Small intestine (tissue), 7 donors: ENCODE data around the gene REPIN1. TPM values are rescaled to one million over a fixed set of nuclear protein-coding genes. Genes with fewer than 3 reads are reported as not detected.
A peak's percentile ranks its signal among the peaks of the same experiment; 100 is the strongest.

Source experiments
- DNase-seq, 2 donors: peaks; one replicate each; pipeline versions ENCODE4 v3.0.0 to v3.0.0-alpha.2; 2013
- FAIRE-seq: peaks from 2 replicates; lab custom pipeline; 2012; peaks lifted over from hg19 to GRCh38; lab: Jason Lieb, UNC
- H3K27ac ChIP-seq, 3 donors: one replicate each; pipeline ENCODE4 v1.5.1; 2013; ENCODE audit warnings: low read length in 2 of 3, mild to moderate bottlenecking in 2 of 3, control low read depth in 1 of 3, inconsistent platforms in 1 of 3, low read depth in 1 of 3, moderate library complexity in 1 of 3
- H3K27me3 ChIP-seq, 3 donors: one replicate each; pipeline ENCODE4 v1.6.1; 2013; ENCODE audit warnings: low read length in 3 of 3, inconsistent platforms in 1 of 3; ENCODE audit not compliant: control insufficient read depth in 3 of 3, insufficient read depth in 3 of 3
- H3K36me3 ChIP-seq, 3 donors: one replicate each; pipeline ENCODE4 v1.6.1; 2013; ENCODE audit warnings: low read length in 3 of 3, inconsistent platforms in 1 of 3, low read depth in 1 of 3, mild to moderate bottlenecking in 1 of 3, moderate library complexity in 1 of 3; ENCODE audit not compliant: control insufficient read depth in 3 of 3, insufficient read depth in 2 of 3
- H3K4me1 ChIP-seq, 3 donors: one replicate each; pipeline ENCODE4 v1.6.1; 2013; ENCODE audit warnings: low read length in 2 of 3, inconsistent platforms in 1 of 3, low read depth in 1 of 3, mild to moderate bottlenecking in 1 of 3, moderate library complexity in 1 of 3; ENCODE audit not compliant: control insufficient read depth in 3 of 3, insufficient read depth in 2 of 3
- H3K4me3 ChIP-seq, 3 donors: one replicate each; pipeline ENCODE4 v1.5.1; 2013; ENCODE audit warnings: low read length in 3 of 3, control low read depth in 1 of 3, inconsistent platforms in 1 of 3, low read depth in 1 of 3, mild to moderate bottlenecking in 1 of 3, moderate library complexity in 1 of 3
- H3K9me3 ChIP-seq, 2 donors: one replicate each; pipeline ENCODE4 v1.6.1; 2013; ENCODE audit warnings: low read depth in 1 of 2, low read length in 1 of 2; ENCODE audit not compliant: control insufficient read depth in 2 of 2, insufficient read depth in 1 of 2
- WGBS, 3 donors: extraction: QIAGEN DNeasy Blood & Tissue Kit; methylation state at CpG; one replicate each; pipeline ENCODE4 v1.1.7; 2013; 5-methylcytosine and 5-hydroxymethylcytosine counted together
- polyA plus RNA-seq, 4 donors: library from polyadenylated mRNA; stranded (reverse) in 3 of 4; unstranded in 1 of 4; fragments of 200-250 nt in 3 of 4; fragments of 120-200 nt in 1 of 4; gene quantifications; one replicate each; pipeline versions ENCODE4 v1.2.1 to v1.2.3, GENCODE V29; 2013
- donor health status: healthy with polysubstance abuse.
- donor health status: control.
- donor health status: control.
- donor health status: Bipolar disorder and iron deficiency.
- donor health status: healthy.

Gene REPIN1
- polyA plus RNA-seq, 4 donors = 46.5 to 138 (median 78.0) TPM

- Histone ChIP-seq H3K27ac (no peak overlapping the region), H3K27me3 (no peaks in the 10 kb centered on the region), H3K9me3 (no peaks in the 10 kb centered on the region), H3K4me1 (no peaks in the 10 kb centered on the region), H3K4me3 (no peak overlapping the region), H3K36me3 (peaks cover 0 to 41% (median 0%) of the 10 kb centered on the region in 3 donors)
- 91 to 96% (median 94%) methylated on average over 11 of the region's 11 CpGs for WGBS, 3 donors
- no peak for DNase-seq
- FAIRE-seq = no peak
Observed at GRCh38 chr7:150413640-150414081, 45.0 kb downstream of the REPIN1 start.

GRCh38 chr7:150415161-150416153 is 46.8 kb downstream of the REPIN1 start:
- DNase-seq = peak in 1 of 2 donors; percentile 17
- Histone ChIP-seq H3K4me1 (no peaks in the 10 kb centered on the region), H3K27me3 (no peaks in the 10 kb centered on the region), H3K27ac (no peak overlapping the region), H3K4me3 (no peak overlapping the region), H3K9me3 (no peaks in the 10 kb centered on the region), H3K36me3 (peaks cover 0 to 25% (median 0%) of the 10 kb centered on the region in 3 donors)
- WGBS, 3 donors = 88 to 92% (median 90%) methylated on average over 18 to 19 of the region's 19 CpGs
- no peak for FAIRE-seq

GRCh38 chr7:150417239-150417638 is 48.6 kb downstream of the REPIN1 start:
- 94 to 96% (median 95%) methylated on average over 10 of the region's 10 CpGs for WGBS, 3 donors
- Histone ChIP-seq H3K27me3 (no peaks in the 10 kb centered on the region), H3K36me3 (peaks cover 0 to 9% (median 0%) of the 10 kb centered on the region in 3 donors), H3K4me1 (no peaks in the 10 kb centered on the region), H3K4me3 (no peak overlapping the region), H3K27ac (no peak overlapping the region), H3K9me3 (no peaks in the 10 kb centered on the region)
- DNase-seq = no peak
- no peak for FAIRE-seq

GRCh38 chr7:150417863-150418262 is 49.2 kb downstream of the REPIN1 start:
- Histone ChIP-seq H3K4me1 (no peaks in the 10 kb centered on the region), H3K4me3 (no peak overlapping the region), H3K27ac (no peak overlapping the region), H3K36me3 (peaks cover 0 to 8% (median 0%) of the 10 kb centered on the region in 3 donors), H3K27me3 (no peaks in the 10 kb centered on the region), H3K9me3 (no peaks in the 10 kb centered on the region)
- DNase-seq (no peak), FAIRE-seq (no peak)
- WGBS, 3 donors = 92 to 93% (median 93%) methylated on average over 6 of the region's 6 CpGs

GRCh38 chr7:150420242-150420641 is 51.6 kb downstream of the REPIN1 start:
- no peaks in the 10 kb centered on the region for H3K27me3 ChIP-seq
- H3K36me3 ChIP-seq = no peaks in the 10 kb centered on the region
- FAIRE-seq = no peak
- H3K4me1 ChIP-seq = no peaks in the 10 kb centered on the region
- H3K9me3 ChIP-seq = no peaks in the 10 kb centered on the region
- DNase-seq = no peak
- H3K27ac ChIP-seq = no peak overlapping the region
- H3K4me3 ChIP-seq = no peak overlapping the region
- 61 to 77% (median 75%) methylated on average over 2 of the region's 2 CpGs for WGBS, 3 donors

GRCh38 chr7:150420987-150421674 is 52.5 kb downstream of the REPIN1 start:
- Histone ChIP-seq H3K27ac (no peak overlapping the region), H3K27me3 (no peaks in the 10 kb centered on the region), H3K36me3 (no peaks in the 10 kb centered on the region), H3K4me1 (no peaks in the 10 kb centered on the region), H3K4me3 (no peak overlapping the region), H3K9me3 (no peaks in the 10 kb centered on the region)
- 15 to 18% (median 17%) methylated on average over 27 of the region's 27 CpGs for WGBS, 3 donors
- FAIRE-seq (no peak), DNase-seq (peak; percentile 81 to 89)

GRCh38 chr7:150421831-150422230 is 53.2 kb downstream of the REPIN1 start:
- FAIRE-seq = no peak

More at GRCh38 chr7:150421831-150422230, 53.2 kb downstream of the REPIN1 start:
- H3K36me3 ChIP-seq = no peaks in the 10 kb centered on the region
- no peak overlapping the region for H3K4me3 ChIP-seq
- H3K27me3 ChIP-seq = no peaks in the 10 kb centered on the region
- no peak for DNase-seq
- no peaks in the 10 kb centered on the region for H3K4me1 ChIP-seq
- H3K9me3 ChIP-seq = no peaks in the 10 kb centered on the region
- WGBS, 3 donors = 82 to 83% (median 82%) methylated on average over 17 of the region's 17 CpGs
- no peak overlapping the region for H3K27ac ChIP-seq
